Stomach (tissue), 9 donors: ENCODE measurements around the gene ZDHHC13. TPM values are rescaled to one million over a fixed set of nuclear protein-coding genes. Genes with fewer than 3 reads are reported as not detected.
"Not testable (repeated sequence)": the region's sequence is repeated elsewhere in the genome, so short reads cannot be mapped to it uniquely, and the experiment has no call there.

Source experiments
- DNase-seq, 2 donors: peaks; one replicate each; pipeline versions ENCODE4 v3.0.0 to v3.0.0-alpha.2; 2013 to 2019
- H3K27ac ChIP-seq, 5 donors: fragments of 200-600 bp in 4 of 5; sonication (generic) in 4 of 5; one replicate each; pipeline ENCODE4 v1.5.1; 2013 to 2019; ENCODE audit warnings: mild to moderate bottlenecking in 1 of 5, moderate library complexity in 1 of 5
- H3K27me3 ChIP-seq, 3 donors: fragments of 200-600 bp; sonication (generic); one replicate each; pipeline ENCODE4 v1.5.1; 2017 to 2019; ENCODE audit warnings: mixed run types in 1 of 3
- H3K36me3 ChIP-seq, 4 donors: fragments of 200-600 bp; sonication (generic); 1 replicate in 3 of 4; 2 replicates in 1 of 4; pipeline ENCODE4 v1.5.1; 2016 to 2019
- H3K4me1 ChIP-seq, 4 donors: fragments of 200-600 bp; sonication (generic); one replicate each; pipeline ENCODE4 v1.5.1; 2016 to 2019
- H3K4me3 ChIP-seq, 4 donors: fragments of 200-600 bp; sonication (generic) in 3 of 4; one replicate each; pipeline ENCODE4 v1.5.1; 2016 to 2019; ENCODE audit warnings: mild to moderate bottlenecking in 1 of 4
- H3K9me3 ChIP-seq, 4 donors: fragments of 200-600 bp; sonication (generic); one replicate each; pipeline ENCODE4 v1.5.1; 2016 to 2019
- CTCF ChIP-seq, 7 experiments: fragments of 450-650 bp in 4 of 7; fragments of 200-600 bp in 3 of 7; sonication (generic) in 3 of 7; IDR thresholded peaks; one replicate each; pipeline ENCODE4 v1.5.1; 2016 to 2019; ENCODE audit warnings: antibody characterized with exemption in 7 of 7, control low read depth in 2 of 7, mild to moderate bottlenecking in 1 of 7
- EP300 ChIP-seq: sonication (generic); formaldehyde crosslinking; IDR thresholded peaks from one replicate; pipeline ENCODE4 v1.6.1; 2017; ENCODE audit warnings: antibody characterized with exemption
- POLR2A ChIP-seq, 4 donors: fragments of 450-650 bp; IDR thresholded peaks; one replicate each; pipeline ENCODE4 v1.6.1; 2016; ENCODE audit warnings: antibody characterized with exemption in 4 of 4, control low read depth in 2 of 4, mild to moderate bottlenecking in 1 of 4, moderate library complexity in 1 of 4
- POLR2AphosphoS5 ChIP-seq, 3 donors: sonication (generic); formaldehyde crosslinking; IDR thresholded peaks; one replicate each; pipeline ENCODE4 v1.6.1; 2016; ENCODE audit warnings: antibody characterized with exemption in 3 of 3
- WGBS, 5 donors: extraction: QIAGEN DNeasy Blood & Tissue Kit in 3 of 5; methylation state at CpG; one replicate each; pipeline versions ENCODE4 v1.1.5 to v1.1.7; 2013 to 2018; 5-methylcytosine and 5-hydroxymethylcytosine counted together
- intact Hi-C: fragments of 100-400 bp; cut with DNase I; formaldehyde crosslinking; loops from one replicate; pipeline ENCODE4 v1.15.1; 2023; ENCODE audit warnings: low total_unique reads
- polyA plus RNA-seq, 3 donors: library from polyadenylated mRNA; stranded (reverse); fragments of 200-250 nt; gene quantifications; one replicate each; pipeline ENCODE4 v1.2.3, GENCODE V29; 2013
- total RNA-seq, 5 donors: library from RNA; depleted of rRNA; stranded (reverse); fragments of >200 nt; gene quantifications; one replicate each; pipeline versions ENCODE4 v1.1.0 to v1.2.3, GENCODE V29; 2014 to 2016
- donor health status: healthy with polysubstance abuse.
- donor health status: Bipolar disorder and iron deficiency.
- donor health status: healthy.

ZDHHC13 gene
- total and polyA plus RNA-seq, 8 donors, result 5.5 to 43.9 (median 19.5) TPM

- TF ChIP-seq POLR2AphosphoS5 (IDR thresholded peaks at IDR 0.05), result no peak
- no peak for TF ChIP-seq CTCF (IDR thresholded peaks at IDR 0.05)
- no peak for TF ChIP-seq EP300
- no peak for TF ChIP-seq POLR2A (IDR thresholded peaks at IDR 0.05)
- peaks cover 5 to 45% (median 25%) of the 10 kb centered on the region in 4 donors for H3K4me1 ChIP-seq
- 71 to 79% (median 72%) methylated on average over 7 of the region's 7 CpGs for WGBS, 5 donors
- H3K36me3 ChIP-seq, result peaks cover 0 to 22% (median 8%) of the 10 kb centered on the region in 4 donors
- no peaks in the 10 kb centered on the region for H3K27me3 ChIP-seq
- H3K9me3 ChIP-seq, result no peaks in the 10 kb centered on the region
- DNase-seq, result no peak
- no peak overlapping the region for H3K27ac ChIP-seq
- intact Hi-C loops, result no loop called here
- no peak overlapping the region for H3K4me3 ChIP-seq
Measured at GRCh38 chr11:19122960-19123615, 6.1 kb downstream of the ZDHHC13 start.

GRCh38 chr11:19126562-19127325 is 9.8 kb downstream of the ZDHHC13 start:
- H3K4me3 ChIP-seq, H3K9me3 ChIP-seq, H3K4me1 ChIP-seq, H3K27me3 ChIP-seq, H3K27ac ChIP-seq, intact Hi-C loops, DNase-seq: not testable (repeated sequence)
- peaks cover 0 to 22% (median 8%) of the 10 kb centered on the region in 4 donors for H3K36me3 ChIP-seq
- 92 to 94% (median 93%) methylated on average over 4 of the region's 4 CpGs for WGBS, 5 donors

GRCh38 chr11:19134004-19134403 is 17.0 kb downstream of the ZDHHC13 start:
- TF ChIP-seq POLR2A (IDR thresholded peaks at IDR 0.05) (no peak), CTCF (IDR thresholded peaks at IDR 0.05) (no peak), EP300 (no peak), POLR2AphosphoS5 (IDR thresholded peaks at IDR 0.05) (no peak)
- Histone ChIP-seq H3K27ac (no peak overlapping the region), H3K36me3 (peaks cover 0 to 24% (median 7%) of the 10 kb centered on the region in 4 donors), H3K4me3 (no peak overlapping the region), H3K4me1 (no peaks in the 10 kb centered on the region), H3K27me3 (no peaks in the 10 kb centered on the region), H3K9me3 (peaks cover 0 to 4% (median 0%) of the 10 kb centered on the region in 4 donors)
- WGBS, 5 donors, result 98 to 100% (median 100%) methylated on average over 1 of the region's 1 CpG
- intact Hi-C loops, result no loop called here
- DNase-seq, result no peak

DNA sequence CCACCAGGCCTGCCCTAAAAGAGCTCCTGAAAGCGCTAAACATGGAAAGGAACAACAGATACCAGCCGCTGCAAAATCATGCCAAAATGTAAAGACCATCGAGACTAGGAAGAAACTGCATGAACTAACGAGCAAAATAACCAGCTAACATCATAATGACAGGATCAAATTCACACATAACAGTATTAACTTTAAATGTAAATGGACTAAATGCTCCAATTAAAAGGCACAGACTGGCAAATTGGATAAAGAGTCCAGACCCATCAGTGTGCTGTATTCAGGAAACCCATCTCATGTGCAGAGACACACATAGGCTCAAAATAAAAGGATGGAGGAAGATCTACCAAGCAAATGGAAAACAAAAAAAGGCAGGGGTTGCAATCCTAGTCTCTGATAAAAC is 19.9 kb downstream of the ZDHHC13 start:
- H3K4me1 ChIP-seq, H3K27ac ChIP-seq, H3K9me3 ChIP-seq, H3K27me3 ChIP-seq, intact Hi-C loops, H3K4me3 ChIP-seq, DNase-seq: not testable (repeated sequence)
- 98 to 99% (median 98%) methylated on average over 4 of the region's 4 CpGs for WGBS, 5 donors
- peaks cover 0 to 24% (median 7%) of the 10 kb centered on the region in 4 donors for H3K36me3 ChIP-seq

DNA sequence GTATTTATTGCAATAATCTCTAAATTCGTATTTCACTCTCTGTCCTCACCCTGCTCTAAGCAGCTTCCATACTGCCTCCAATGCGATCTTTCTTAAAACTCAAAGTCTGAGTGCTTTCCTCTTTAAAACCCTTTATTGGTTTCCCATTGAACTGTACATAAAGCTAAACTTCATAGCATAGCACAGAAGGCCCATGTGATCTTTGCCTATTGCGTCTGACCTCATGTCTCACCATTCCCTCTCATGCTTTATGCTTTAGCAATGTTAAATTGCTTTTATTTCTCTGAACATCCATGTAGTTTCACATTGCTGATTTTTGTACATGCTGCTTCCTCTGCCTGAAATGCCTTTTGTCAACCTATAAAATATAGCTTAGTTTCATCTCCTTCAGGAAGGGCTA is 28.4 kb downstream of the ZDHHC13 start:
- H3K4me1 ChIP-seq, result no peaks in the 10 kb centered on the region
- TF ChIP-seq POLR2AphosphoS5 (IDR thresholded peaks at IDR 0.05), result no peak
- TF ChIP-seq CTCF (IDR thresholded peaks at IDR 0.05), result no peak
- no peak for TF ChIP-seq EP300
- TF ChIP-seq POLR2A (IDR thresholded peaks at IDR 0.05), result no peak
- H3K4me3 ChIP-seq, result no peak overlapping the region
- WGBS, 5 donors, result 61 to 74% (median 67%) methylated on average over 3 of the region's 3 CpGs
- peaks cover 0 to 39% (median 33%) of the 10 kb centered on the region in 4 donors for H3K36me3 ChIP-seq
- intact Hi-C loops, result no loop called here
- no peaks in the 10 kb centered on the region for H3K27me3 ChIP-seq
- H3K27ac ChIP-seq, result no peak overlapping the region
- no peaks in the 10 kb centered on the region for H3K9me3 ChIP-seq
- DNase-seq, result no peak
